GDM1 (cell line): ENCODE measurements around the gene INS.

Experiments
- DNase-seq: peaks from one replicate; lab custom pipeline; 2025; lab: John Stamatoyannopoulos, UW

Gene INS

GRCh38 chr11:2164861-2165555 is 4.0 kb upstream of the INS start:
- no peak for DNase-seq

- DNase-seq, result no peak
These were observed 3.1 kb upstream of the INS start for GRCh38 chr11:2164081-2164480.

GRCh38 chr11:2163428-2163978 is 2.5 kb upstream of the INS start:
- DNase-seq, result no peak

- no peak for DNase-seq
These were observed 1.2 kb downstream of the INS start for GRCh38 chr11:2159536-2160413.

- DNase-seq, result no peak
These were observed 2.0 kb downstream of the INS start for GRCh38 chr11:2158966-2159365.

GRCh38 chr11:2158296-2158737 is 2.7 kb downstream of the INS start:
- DNase-seq, result no peak

- no peak for DNase-seq
These were observed 3.5 kb downstream of the INS start for GRCh38 chr11:2157294-2158040.

- peak; percentile 29 for DNase-seq
These were observed 4.4 kb downstream of the INS start for GRCh38 chr11:2156416-2157182.

- no peak for DNase-seq
These were observed 5.5 kb downstream of the INS start for GRCh38 chr11:2155511-2155910.

- no peak for DNase-seq
These were observed 6.1 kb downstream of the INS start for GRCh38 chr11:2154889-2155288.

- no peak for DNase-seq
These were observed 6.8 kb downstream of the INS start for GRCh38 chr11:2154195-2154585.

- DNase-seq, result no peak
These were observed 7.3 kb downstream of the INS start for GRCh38 chr11:2153581-2154194.

GRCh38 chr11:2151500-2152257 is 9.3 kb downstream of the INS start:
- peak; percentile 41 for DNase-seq

- DNase-seq, result no peak
These were observed 10.9 kb downstream of the INS start for GRCh38 chr11:2149864-2150847.

- no peak for DNase-seq
These were observed 11.5 kb downstream of the INS start for GRCh38 chr11:2149460-2149859.

- no peak for DNase-seq
These were observed 12.4 kb downstream of the INS start for GRCh38 chr11:2148595-2148994.

- no peak for DNase-seq
These were observed 13.6 kb downstream of the INS start for GRCh38 chr11:2147391-2147790.

- DNase-seq, result no peak
These were observed 15.0 kb downstream of the INS start for GRCh38 chr11:2146051-2146450.
